ENCODE results near the gene HOXC13.

Gene HOXC13

DNA sequence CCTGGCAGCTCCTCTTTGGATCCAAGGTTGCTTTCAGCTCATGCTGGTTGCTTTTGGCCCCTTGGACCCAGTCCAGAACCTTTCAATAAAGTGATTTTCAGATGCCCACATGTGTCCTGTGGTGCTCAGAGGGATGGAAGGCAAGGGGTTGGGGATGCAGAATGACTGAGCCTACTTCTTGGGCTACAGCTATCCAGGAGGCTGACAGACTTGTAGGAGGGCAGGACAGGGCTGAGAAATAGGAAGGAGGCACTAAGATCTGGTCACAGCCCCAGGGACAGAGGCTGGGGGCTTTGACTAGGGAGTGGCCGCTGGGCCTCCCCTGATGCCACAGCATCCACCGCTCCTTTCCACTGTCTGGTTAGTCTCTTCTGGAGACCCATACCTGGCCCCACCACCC lies 33.1 kb downstream of the HOXC13 start:
- no peaks in the 10 kb centered on the region for H3K79me2 ChIP-seq (ENCODE audit: insufficient read depth, low read length)
- no peaks in the 10 kb centered on the region for H3K9me3 ChIP-seq (ENCODE audit: insufficient read depth, low read length, severe bottlenecking)
- no peak overlapping the region for H3K4me3 ChIP-seq (ENCODE audit: low read depth in 1 of 2, low read length in 2 of 2)

DNA sequence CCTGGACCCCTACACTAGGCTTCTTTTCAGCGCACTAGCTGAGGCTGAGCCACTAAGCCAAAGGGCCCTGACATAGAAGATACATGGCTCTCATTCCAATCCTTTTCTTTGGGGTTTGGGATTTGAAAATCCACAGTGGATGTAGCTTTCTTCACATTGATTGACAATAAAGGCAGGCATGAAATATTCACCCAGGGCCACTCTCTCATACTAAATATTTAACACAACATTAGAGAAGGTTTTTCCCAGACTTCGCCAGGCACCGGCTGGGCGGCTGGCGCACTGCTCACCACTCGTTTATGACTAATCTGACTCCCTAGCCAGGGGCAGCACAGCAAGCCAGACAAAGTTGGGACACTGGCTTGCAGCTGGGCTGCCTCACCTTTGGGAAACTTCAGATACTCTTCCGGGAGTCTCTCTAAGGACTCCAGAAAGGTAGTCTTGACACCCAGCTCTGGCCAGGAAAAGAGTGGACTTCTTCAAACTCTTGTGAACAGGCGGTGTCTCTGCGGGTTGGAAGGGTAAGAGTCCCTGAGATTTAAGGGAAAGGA lies 33.6 kb downstream of the HOXC13 start:
- Histone ChIP-seq H3K27me3 (ENCODE audit: insufficient read depth, low read length, poor library complexity) (peaks cover 40% of the 10 kb centered on the region), H3K4me2 (ENCODE audit: insufficient read depth, low read length) (no peak overlapping the region), H3K9ac (ENCODE audit: low read depth, low read length) (no peak overlapping the region), H4K20me1 (ENCODE audit: insufficient read depth, low read length) (no peaks in the 10 kb centered on the region), H3K36me3 (ENCODE audit: insufficient read depth, low read length) (no peaks in the 10 kb centered on the region), H3K79me2 (ENCODE audit: insufficient read depth, low read length) (no peaks in the 10 kb centered on the region), H2AFZ (ENCODE audit: low read depth, low read length) (no peak overlapping the region), H3K4me3 (ENCODE audit: low read depth in 1 of 2, low read length in 2 of 2) (no peak overlapping the region), H3K9me3 (ENCODE audit: insufficient read depth, low read length, severe bottlenecking) (no peaks in the 10 kb centered on the region), H3K27ac (ENCODE audit: low read length) (no peak overlapping the region), H3K4me1 (ENCODE audit: insufficient read depth, low read length) (no peaks in the 10 kb centered on the region)
- no peak for DNase-seq
- TF ChIP-seq EZH2 (IDR thresholded peaks at IDR 0.05; ENCODE audit: borderline replicate concordance, low read depth, low read length, severe bottlenecking) = no peak
- TF ChIP-seq, protein P1, sequence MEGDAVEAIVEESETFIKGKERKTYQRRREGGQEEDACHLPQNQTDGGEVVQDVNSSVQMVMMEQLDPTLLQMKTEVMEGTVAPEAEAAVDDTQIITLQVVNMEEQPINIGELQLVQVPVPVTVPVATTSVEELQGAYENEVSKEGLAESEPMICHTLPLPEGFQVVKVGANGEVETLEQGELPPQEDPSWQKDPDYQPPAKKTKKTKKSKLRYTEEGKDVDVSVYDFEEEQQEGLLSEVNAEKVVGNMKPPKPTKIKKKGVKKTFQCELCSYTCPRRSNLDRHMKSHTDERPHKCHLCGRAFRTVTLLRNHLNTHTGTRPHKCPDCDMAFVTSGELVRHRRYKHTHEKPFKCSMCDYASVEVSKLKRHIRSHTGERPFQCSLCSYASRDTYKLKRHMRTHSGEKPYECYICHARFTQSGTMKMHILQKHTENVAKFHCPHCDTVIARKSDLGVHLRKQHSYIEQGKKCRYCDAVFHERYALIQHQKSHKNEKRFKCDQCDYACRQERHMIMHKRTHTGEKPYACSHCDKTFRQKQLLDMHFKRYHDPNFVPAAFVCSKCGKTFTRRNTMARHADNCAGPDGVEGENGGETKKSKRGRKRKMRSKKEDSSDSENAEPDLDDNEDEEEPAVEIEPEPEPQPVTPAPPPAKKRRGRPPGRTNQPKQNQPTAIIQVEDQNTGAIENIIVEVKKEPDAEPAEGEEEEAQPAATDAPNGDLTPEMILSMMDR (IDR thresholded peaks at IDR 0.05; ENCODE audit: borderline replicate concordance, extremely low read depth, low read length, poor library complexity, severe bottlenecking) = no peak
- no peak for ATAC-seq (ENCODE audit: insufficient read depth, low read depth)

More for the DNA sequence above, 33.1 kb downstream of the HOXC13 start:
- Histone ChIP-seq H3K4me1 (ENCODE audit: insufficient read depth, low read length) (no peaks in the 10 kb centered on the region), H3K27me3 (ENCODE audit: insufficient read depth, low read length, poor library complexity) (peaks cover 45% of the 10 kb centered on the region), H3K27ac (ENCODE audit: low read length) (no peak overlapping the region), H3K36me3 (ENCODE audit: insufficient read depth, low read length) (no peaks in the 10 kb centered on the region), H3K4me2 (ENCODE audit: insufficient read depth, low read length) (no peak overlapping the region), H2AFZ (ENCODE audit: low read depth, low read length) (no peak overlapping the region), H4K20me1 (ENCODE audit: insufficient read depth, low read length) (no peaks in the 10 kb centered on the region), H3K9ac (ENCODE audit: low read depth, low read length) (no peak overlapping the region)
- ATAC-seq (ENCODE audit: insufficient read depth, low read depth) = no peak
- no peak for DNase-seq
- TF ChIP-seq EZH2 (IDR thresholded peaks at IDR 0.05; ENCODE audit: borderline replicate concordance, low read depth, low read length, severe bottlenecking) = no peak
- TF ChIP-seq, protein P1 (IDR thresholded peaks at IDR 0.05; ENCODE audit: borderline replicate concordance, extremely low read depth, low read length, poor library complexity, severe bottlenecking) = no peak

DNA sequence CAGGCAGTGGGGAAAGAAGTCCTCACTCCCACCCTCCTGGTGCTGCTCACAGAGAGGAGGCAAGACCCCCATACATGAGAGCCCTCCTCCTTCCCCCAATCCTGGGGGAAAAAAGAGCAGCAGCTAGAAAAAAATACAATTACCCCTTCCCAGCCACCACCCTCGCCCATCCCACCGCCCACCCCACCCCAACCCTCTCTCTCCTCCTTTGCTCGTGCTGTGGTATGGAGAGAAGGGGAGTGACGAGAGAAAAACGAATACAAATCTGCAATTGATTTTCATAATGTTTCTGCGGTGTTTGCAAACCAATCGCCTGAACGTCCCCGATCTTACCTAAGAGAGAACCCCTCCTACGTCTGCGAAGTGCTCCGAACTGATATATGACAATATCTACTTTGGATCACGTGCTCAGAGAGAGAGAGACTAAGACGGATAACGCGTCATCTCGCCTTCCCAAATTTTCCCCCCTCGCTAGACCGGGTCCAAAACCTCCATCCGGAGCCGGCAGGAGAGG lies 34.1 kb downstream of the HOXC13 start, which contains the start of gene HOXC11:
TSS of gene HOXC11 (plus strand) at position 405 of the 514 bp plus-strand sequence. CDS start 116 bp downstream, outside the sequence.
- Histone ChIP-seq H3K4me3 (ENCODE audit: low read depth in 1 of 2, low read length in 2 of 2) (no peak within 1 kb of the TSS), H3K4me1 (ENCODE audit: insufficient read depth, low read length) (peaks cover 1% of the 10 kb centered on the region; the same call in 1 of the 2 replicates), H4K20me1 (ENCODE audit: insufficient read depth, low read length) (no peaks in the 10 kb centered on the region), H3K27me3 (ENCODE audit: insufficient read depth, low read length, poor library complexity) (peaks cover 42% of the 10 kb centered on the region), H3K9ac (ENCODE audit: low read depth, low read length) (no peak within 1 kb of the TSS), H3K27ac (ENCODE audit: low read length) (no peak within 1 kb of the TSS), H3K4me2 (ENCODE audit: insufficient read depth, low read length) (no peak within 1 kb of the TSS), H3K36me3 (ENCODE audit: insufficient read depth, low read length) (no peaks in the 10 kb centered on the region), H3K9me3 (ENCODE audit: insufficient read depth, low read length, severe bottlenecking) (no peaks in the 10 kb centered on the region), H3K79me2 (ENCODE audit: insufficient read depth, low read length) (no peaks in the 10 kb centered on the region), H2AFZ (ENCODE audit: low read depth, low read length) (no peak within 1 kb of the TSS)
- no peak for DNase-seq
- ATAC-seq (ENCODE audit: insufficient read depth, low read depth) = no peak
- no peak for TF ChIP-seq EZH2 (IDR thresholded peaks at IDR 0.05; ENCODE audit: borderline replicate concordance, low read depth, low read length, severe bottlenecking)

DNA sequence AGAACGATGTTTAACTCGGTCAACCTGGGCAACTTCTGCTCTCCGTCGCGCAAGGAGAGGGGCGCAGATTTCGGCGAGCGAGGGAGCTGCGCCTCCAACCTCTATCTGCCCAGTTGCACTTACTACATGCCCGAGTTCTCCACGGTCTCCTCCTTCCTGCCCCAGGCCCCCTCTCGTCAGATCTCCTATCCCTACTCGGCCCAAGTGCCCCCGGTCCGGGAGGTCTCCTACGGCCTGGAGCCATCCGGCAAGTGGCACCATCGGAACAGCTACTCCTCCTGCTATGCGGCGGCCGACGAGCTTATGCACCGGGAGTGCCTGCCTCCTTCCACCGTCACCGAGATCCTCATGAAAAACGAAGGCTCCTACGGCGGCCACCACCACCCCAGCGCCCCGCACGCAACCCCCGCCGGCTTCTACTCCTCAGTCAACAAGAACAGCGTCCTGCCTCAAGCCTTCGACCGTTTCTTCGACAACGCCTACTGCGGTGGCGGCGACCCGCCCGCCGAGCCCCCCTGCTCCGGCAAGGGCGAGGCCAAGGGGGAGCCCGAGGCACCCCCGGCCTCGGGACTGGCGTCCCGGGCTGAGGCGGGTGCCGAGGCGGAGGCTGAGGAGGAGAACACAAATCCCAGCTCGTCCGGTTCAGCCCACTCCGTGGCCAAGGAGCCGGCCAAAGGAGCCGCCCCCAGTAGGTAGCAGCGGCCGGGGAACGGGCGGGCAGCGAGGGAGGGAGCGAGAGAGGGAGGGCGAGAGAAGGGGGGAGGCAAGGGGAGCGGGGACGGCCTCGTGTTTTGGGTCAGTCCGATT lies 34.8 kb downstream of the HOXC13 start:
- TF ChIP-seq, protein P1 (IDR thresholded peaks at IDR 0.05; ENCODE audit: borderline replicate concordance, extremely low read depth, low read length, poor library complexity, severe bottlenecking) = no peak
- TF ChIP-seq EZH2 (IDR thresholded peaks at IDR 0.05; ENCODE audit: borderline replicate concordance, low read depth, low read length, severe bottlenecking) = no peak
- Histone ChIP-seq H3K4me2 (ENCODE audit: insufficient read depth, low read length) (no peak overlapping the region), H3K27ac (ENCODE audit: low read length) (no peak overlapping the region), H4K20me1 (ENCODE audit: insufficient read depth, low read length) (no peaks in the 10 kb centered on the region), H3K9me3 (ENCODE audit: insufficient read depth, low read length, severe bottlenecking) (no peaks in the 10 kb centered on the region), H3K4me1 (ENCODE audit: insufficient read depth, low read length) (peaks cover 5% of the 10 kb centered on the region), H3K27me3 (ENCODE audit: insufficient read depth, low read length, poor library complexity) (peaks cover 44% of the 10 kb centered on the region), H2AFZ (ENCODE audit: low read depth, low read length) (no peak overlapping the region), H3K36me3 (ENCODE audit: insufficient read depth, low read length) (no peaks in the 10 kb centered on the region), H3K4me3 (ENCODE audit: low read depth in 1 of 2, low read length in 2 of 2) (no peak overlapping the region), H3K9ac (ENCODE audit: low read depth, low read length) (no peak overlapping the region), H3K79me2 (ENCODE audit: insufficient read depth, low read length) (no peaks in the 10 kb centered on the region)
- DNase-seq (no peak), ATAC-seq (ENCODE audit: insufficient read depth, low read depth) (no peak)
